HCT116 (cell line): ENCODE results near the gene AP3S1. TPM values are rescaled to one million over a fixed set of nuclear protein-coding genes. Genes with fewer than 3 reads are reported as not detected.

Experiments used
- ATAC-seq: fragments of 200-7000 bp; cut with Tn5 transposase; 2 replicates; pipeline ENCODE4 v1.9.1; 2020; ENCODE audit warnings: mild to moderate bottlenecking, moderate library complexity
- BruUV-seq: library from RNA; stranded (reverse); fragments of 400-500 nt; replicated peaks from 2 replicates; lab custom pipeline; 2021; lab: Mats Ljungman, UMichigan
- CTCF ChIA-PET: fragments of 300-600 bp; sonication (Branson Sonifier 250); formaldehyde crosslinking; loops from one replicate; lab custom pipeline; 2021; ENCODE audit warnings: antibody characterized with exemption; lab: Charles Lee
- POLR2A ChIA-PET: fragments of 300-600, 350-600 bp; sonication (Branson Sonifier 250); formaldehyde crosslinking; loops from one replicate; lab custom pipeline; 2021; ENCODE audit warnings: antibody characterized with exemption; lab: Charles Lee
- RAD21 ChIA-PET, 2 experiments: fragments of 300-600 bp; sonication (Branson Sonifier 250); formaldehyde crosslinking; loops; one replicate each; lab custom pipeline; 2023; ENCODE audit warnings: low total read pairs in 2 of 2; ENCODE audit not compliant: uncharacterized antibody in 2 of 2, unreplicated experiment in 2 of 2, low non-redundant PET in 1 of 2; lab: Charles Lee
- DNase-seq: peaks from one replicate; pipeline ENCODE4 v3.0.0-alpha.2; 2010; ENCODE audit warnings: low read depth, low spot score
- H2AFZ ChIP-seq: fragments of 200-600 bp; shearing (Covaris generic), sonication (generic); 2 replicates; pipeline ENCODE4 v1.6.1; 2017; ENCODE audit warnings: low read depth, mixed run types, mixed read lengths, antibody characterized with exemption, low read length; ENCODE audit not compliant: poor library complexity, severe bottlenecking
- H3K27ac ChIP-seq: 2 replicates; pipeline ENCODE4 v1.5.1; 2012; ENCODE audit warnings: low read depth, low read length
- H3K27me3 ChIP-seq: fragments of 200-600 bp; sonication (generic); 2 replicates; pipeline ENCODE4 v1.6.1; 2016; ENCODE audit warnings: mixed run types, low read length, mixed read lengths; ENCODE audit not compliant: insufficient read depth
- H3K36me3 ChIP-seq, 2 experiments: fragments of 200-500 bp in 1 of 2; fragments of 200-600 bp in 1 of 2; sonication (Bioruptor generic) in 1 of 2; sonication (generic) in 1 of 2; 2 replicates each; pipeline versions ENCODE4 v1.5.1 to v1.6.1; 2014 to 2016; ENCODE audit warnings: low read length in 2 of 2, inconsistent platforms in 1 of 2, mixed read lengths in 1 of 2, mixed run types in 1 of 2; ENCODE audit not compliant: insufficient read depth in 2 of 2, control insufficient read depth in 1 of 2
- H3K4me1 ChIP-seq, 2 experiments: fragments of 200-600 bp in 1 of 2; sonication (generic) in 1 of 2; 2 replicates each; pipeline versions ENCODE4 v1.5.1 to v1.6.1; 2012 to 2017; ENCODE audit warnings: low read length in 2 of 2, inconsistent platforms in 1 of 2, mild to moderate bottlenecking in 1 of 2, mixed read lengths in 1 of 2, mixed run types in 1 of 2, moderate library complexity in 1 of 2; ENCODE audit not compliant: insufficient read depth in 2 of 2, control insufficient read depth in 1 of 2
- H3K4me2 ChIP-seq: fragments of 200-600 bp; sonication (generic); 2 replicates; pipeline ENCODE4 v1.6.1; 2017; ENCODE audit warnings: mixed run types, low read length, mixed read lengths
- H3K4me3 ChIP-seq, 2 experiments: fragments of 200-600 bp in 1 of 2; sonication (generic) in 1 of 2; replicated peaks in 1 of 2; 2 replicates each; pipeline ENCODE4 v1.5.1; 2011 to 2016; ENCODE audit warnings: low read length in 2 of 2, control low read depth in 1 of 2, low read depth in 1 of 2, mild to moderate bottlenecking in 1 of 2, mixed read lengths in 1 of 2, mixed run types in 1 of 2
- H3K79me2 ChIP-seq: fragments of 200-600 bp; sonication (generic); 2 replicates; pipeline ENCODE4 v1.6.1; 2017; ENCODE audit warnings: mild to moderate bottlenecking, mixed run types, low read length, moderate library complexity, mixed read lengths; ENCODE audit not compliant: insufficient read depth
- H3K9ac ChIP-seq: fragments of 200-600 bp; sonication (generic); 2 replicates; pipeline ENCODE4 v1.6.1; 2016; ENCODE audit warnings: low read length, mixed read lengths
- H3K9me2 ChIP-seq: fragments of 200-600 bp; sonication (generic), shearing (Covaris generic); 2 replicates; pipeline ENCODE4 v1.6.1; 2017; ENCODE audit warnings: mixed run types, mild to moderate bottlenecking, moderate library complexity; ENCODE audit not compliant: insufficient read depth
- H3K9me3 ChIP-seq, 2 experiments: fragments of 200-500 bp in 1 of 2; fragments of 200-600 bp in 1 of 2; sonication (Bioruptor generic) in 1 of 2; sonication (generic) in 1 of 2; 2 replicates each; pipeline ENCODE4 v1.6.1; 2014 to 2017; ENCODE audit warnings: low read length in 2 of 2, mixed read lengths in 2 of 2, inconsistent platforms in 1 of 2, low read depth in 1 of 2, mild to moderate bottlenecking in 1 of 2, mixed run types in 1 of 2, moderate library complexity in 1 of 2; ENCODE audit not compliant: control insufficient read depth in 1 of 2, insufficient read depth in 1 of 2
- H4K20me1 ChIP-seq: fragments of 200-600 bp; sonication (generic), shearing (Covaris generic); 2 replicates; pipeline ENCODE4 v1.6.1; 2017; ENCODE audit warnings: mixed run types, mild to moderate bottlenecking, moderate library complexity; ENCODE audit not compliant: insufficient read depth
- CBX3 ChIP-seq: IDR thresholded peaks from 2 replicates; pipeline ENCODE4 v1.6.1; 2012; ENCODE audit warnings: low read depth
- EZH2phosphoT487 ChIP-seq: fragments of 200-600 bp; IDR thresholded peaks from 2 replicates; pipeline ENCODE4 v1.6.1; 2018; ENCODE audit warnings: antibody characterized with exemption, borderline replicate concordance
- JUND ChIP-seq: IDR thresholded peaks from 2 replicates; pipeline ENCODE4 v1.6.1; 2012
- REST ChIP-seq: IDR thresholded peaks from 2 replicates; pipeline ENCODE4 v1.6.1; 2012; ENCODE audit warnings: low read depth
- YY1 ChIP-seq: IDR thresholded peaks from 2 replicates; pipeline ENCODE4 v1.6.1; 2011; ENCODE audit warnings: low read length, low read depth, moderate library complexity, mild to moderate bottlenecking; ENCODE audit not compliant: insufficient replicate concordance; ENCODE audit errors: extremely low read depth
- intact Hi-C: fragments of 100-400 bp; cut with micrococcal nuclease; formaldehyde crosslinking; loops from 2 replicates; pipeline ENCODE4 v1.10.0; 2022
- total RNA-seq: library from RNA; stranded (reverse); gene quantifications from one replicate; pipeline ENCODE4 v1.2.1, GENCODE V29; 2021; ENCODE audit not compliant: unreplicated experiment

The AP3S1 gene
- total RNA-seq, 1 experiment from 2014 or later: 432 TPM

- TF ChIP-seq JUND: no peak
- no peak for TF ChIP-seq REST
- no peak for TF ChIP-seq EZH2phosphoT487
- no peak for TF ChIP-seq CBX3
- TF ChIP-seq YY1: no peak
- Histone ChIP-seq H3K36me3 (no peaks in the 10 kb centered on the region), H3K27ac (no peak within 1 kb of the TSS), H3K4me1 (no peaks in the 10 kb centered on the region), H3K9ac (no peak within 1 kb of the TSS), H3K27me3 (no peaks in the 10 kb centered on the region), H3K79me2 (no peaks in the 10 kb centered on the region), H3K9me3 (no peaks in the 10 kb centered on the region), H4K20me1 (no peaks in the 10 kb centered on the region), H3K9me2 (no peaks in the 10 kb centered on the region), H3K4me2 (no peak within 1 kb of the TSS), H2AFZ (no peak within 1 kb of the TSS), H3K4me3 (no peak within 1 kb of the TSS)
- no peak for DNase-seq
- CTCF ChIA-PET: no interaction called here
- ATAC-seq: no peak
- POLR2A ChIA-PET: no interaction called here
- RAD21 ChIA-PET: no interaction called here
- no TSS peak for BruUV-seq
- intact Hi-C loops: no loop called here
Measured at GRCh38 chr5:115816226-115817081, 25.3 kb upstream of the AP3S1 start, which contains the start of gene CDO1. Gene CDO1, minus strand, starts transcription at chr5:115816659. Its CDS starts 262 bp downstream, at chr5:115816397.
